Endodermal cell (in vitro differentiated cells): ENCODE measurements around the gene GNAI3. TPM values are rescaled to one million over a fixed set of nuclear protein-coding genes. Genes with fewer than 3 reads are reported as not detected.

Source experiments
- DNase-seq: peaks from one replicate; pipeline ENCODE4 v3.0.0-alpha.2; 2017
- H3K27ac ChIP-seq: 2 replicates; pipeline ENCODE4 v1.5.1; 2013; ENCODE audit warnings: mild to moderate bottlenecking, low read depth, low read length, moderate library complexity
- H3K27me3 ChIP-seq: 2 replicates; pipeline ENCODE4 v1.6.1; 2013; ENCODE audit warnings: mild to moderate bottlenecking, low read length, moderate library complexity; ENCODE audit not compliant: insufficient read depth, control insufficient read depth, poor library complexity, severe bottlenecking
- H3K36me3 ChIP-seq: 2 replicates; pipeline ENCODE4 v1.7.0; 2013; ENCODE audit warnings: mild to moderate bottlenecking, low read length, moderate library complexity; ENCODE audit not compliant: control insufficient read depth, insufficient read depth
- H3K4me1 ChIP-seq: one replicate; pipeline ENCODE4 v1.7.0; 2013; ENCODE audit warnings: low read length; ENCODE audit not compliant: control insufficient read depth, insufficient read depth
- H3K4me3 ChIP-seq: 2 replicates; pipeline ENCODE4 v1.5.1; 2013; ENCODE audit warnings: mild to moderate bottlenecking, low read length, moderate library complexity
- H3K9ac ChIP-seq: 2 replicates; pipeline ENCODE4 v1.6.1; 2013; ENCODE audit warnings: mild to moderate bottlenecking, low read length, moderate library complexity; ENCODE audit not compliant: poor library complexity, severe bottlenecking; ENCODE audit errors: extremely low read depth
- H3K9me3 ChIP-seq: 2 replicates; pipeline ENCODE4 v1.6.1; 2013; ENCODE audit warnings: mild to moderate bottlenecking, low read length, moderate library complexity; ENCODE audit not compliant: control insufficient read depth
- H3K27ac Mint-ChIP-seq: 2 replicates; pipeline ENCODE4 v1.8.0; 2020; ENCODE audit warnings: mixed read lengths
- H3K27me3 Mint-ChIP-seq: 2 replicates; pipeline ENCODE4 v1.8.0; 2021; ENCODE audit warnings: mild to moderate bottlenecking, mixed read lengths; ENCODE audit not compliant: insufficient read depth
- H3K36me3 Mint-ChIP-seq: 2 replicates; pipeline ENCODE4 v1.8.0; 2020; ENCODE audit warnings: low read depth, mixed read lengths
- H3K4me1 Mint-ChIP-seq: 2 replicates; pipeline ENCODE4 v1.8.0; 2020; ENCODE audit warnings: mixed read lengths
- H3K4me3 Mint-ChIP-seq: 2 replicates; pipeline ENCODE4 v1.8.0; 2020; ENCODE audit warnings: mild to moderate bottlenecking, moderate library complexity, mixed read lengths
- H3K9me3 Mint-ChIP-seq: 2 replicates; pipeline ENCODE4 v1.8.0; 2020; ENCODE audit warnings: mild to moderate bottlenecking, mixed read lengths
- CTCF ChIP-seq: fragments of 200-600 bp; sonication (generic); conservative IDR thresholded peaks from 2 replicates; pipeline ENCODE4 v1.5.0; 2021; ENCODE audit warnings: antibody characterized with exemption, mild to moderate bottlenecking
- WGBS, 2 experiments: methylation state at CpG; one replicate each; pipeline versions ENCODE4 v1.1.5 to v1.1.7; 2013; ENCODE audit warnings: missing lambda C conversion rate in 2 of 2, mixed read lengths in 1 of 2; ENCODE audit not compliant: insufficient coverage in 1 of 2, insufficient read length in 1 of 2; 5-methylcytosine and 5-hydroxymethylcytosine counted together
- total RNA-seq, 2 donors: library from RNA; stranded (reverse); fragmentation: NEBNext Ultra II Directional in 1 of 2; extraction: Animal tissue kit (Norgen Biotek cat#: 25700) in 1 of 2; gene quantifications; 2 replicates in 1 of 2; 3 replicates in 1 of 2; pipeline ENCODE4 v1.2.1, GENCODE V29; 2021

Gene GNAI3
- total RNA-seq, 2 donors from 2014 or later = 10.1 to 10.9 TPM

GRCh38 chr1:109639841-109640184, 91.4 kb downstream of the GNAI3 start:
- WGBS, 2 experiments = 61 to 68% methylated on average over 2 to 6 of the region's 6 CpGs

GRCh38 chr1:109640285-109640865, 92.0 kb downstream of the GNAI3 start:
- 46 to 63% methylated on average over 2 to 5 of the region's 5 CpGs for WGBS, 2 experiments
- H3K4me1 Mint-ChIP-seq = peaks cover 23% of the 10 kb centered on the region
- no peaks in the 10 kb centered on the region for H3K9me3 ChIP-seq

More at GRCh38 chr1:109639841-109640184, 91.4 kb downstream of the GNAI3 start:
- H3K9ac ChIP-seq = no peak overlapping the region
- peaks cover 6% of the 10 kb centered on the region for H3K4me1 ChIP-seq
- no peaks in the 10 kb centered on the region for H3K36me3 Mint-ChIP-seq
- H3K27me3 Mint-ChIP-seq = peaks cover 16% of the 10 kb centered on the region
- no peaks in the 10 kb centered on the region for H3K9me3 ChIP-seq
- H3K36me3 ChIP-seq = no peaks in the 10 kb centered on the region
- no peak for TF ChIP-seq CTCF
- no peak overlapping the region for H3K4me3 ChIP-seq
- peaks cover 23% of the 10 kb centered on the region for H3K4me1 Mint-ChIP-seq
- H3K27ac Mint-ChIP-seq = no peak overlapping the region
- no peak overlapping the region for H3K27ac ChIP-seq
- DNase-seq = no peak
- H3K9me3 Mint-ChIP-seq = no peaks in the 10 kb centered on the region
- no peak overlapping the region for H3K4me3 Mint-ChIP-seq
- peaks cover 5% of the 10 kb centered on the region for H3K27me3 ChIP-seq

GRCh38 chr1:109641078-109641740, 92.8 kb downstream of the GNAI3 start:
- H3K36me3 Mint-ChIP-seq = no peaks in the 10 kb centered on the region
- H3K9me3 Mint-ChIP-seq = peaks cover 2% of the 10 kb centered on the region
- no peak overlapping the region for H3K4me3 Mint-ChIP-seq
- H3K27me3 ChIP-seq = peaks cover 5% of the 10 kb centered on the region
- no peak overlapping the region for H3K27ac ChIP-seq
- H3K27ac Mint-ChIP-seq = no peak overlapping the region
- peaks cover under 1% of the 10 kb centered on the region for H3K9me3 ChIP-seq
- no peak for TF ChIP-seq CTCF
- H3K4me1 Mint-ChIP-seq = peaks cover 18% of the 10 kb centered on the region
- peaks cover 16% of the 10 kb centered on the region for H3K27me3 Mint-ChIP-seq
- H3K4me3 ChIP-seq = no peak overlapping the region
- 81 to 85% methylated on average over 2 of the region's 2 CpGs for WGBS, 2 experiments
- H3K36me3 ChIP-seq = no peaks in the 10 kb centered on the region
- DNase-seq = no peak
- H3K4me1 ChIP-seq = peaks cover 1% of the 10 kb centered on the region
- no peak overlapping the region for H3K9ac ChIP-seq

More at GRCh38 chr1:109640285-109640865, 92.0 kb downstream of the GNAI3 start:
- DNase-seq = peak; percentile 99
- Mint-ChIP-seq H3K27ac (no peak overlapping the region), H3K9me3 (no peaks in the 10 kb centered on the region), H3K36me3 (no peaks in the 10 kb centered on the region), H3K27me3 (peaks cover 16% of the 10 kb centered on the region), H3K4me3 (no peak overlapping the region)
- no peak overlapping the region for H3K27ac ChIP-seq
- TF ChIP-seq CTCF = peak; percentile 92
- peaks cover 6% of the 10 kb centered on the region for H3K4me1 ChIP-seq
- H3K9ac ChIP-seq = no peak overlapping the region
- no peaks in the 10 kb centered on the region for H3K36me3 ChIP-seq
- no peak overlapping the region for H3K4me3 ChIP-seq
- peaks cover 5% of the 10 kb centered on the region for H3K27me3 ChIP-seq
